Activated CD4-positive, alpha-beta T cell treated with anti-CD3 and anti-CD28 coated beads for 1 hour (primary cell): Measurements from ENCODE around the gene SIK3.

Experiments used
- DNase-seq: peaks from one replicate; pipeline ENCODE4 v3.0.0-alpha.2; 2020

The SIK3 gene

GRCh38 chr11:116833491-116833815 is 264.8 kb downstream of the SIK3 start:
- no peak for DNase-seq

- no peak for DNase-seq
Measured at GRCh38 chr11:116832350-116833290, 265.6 kb downstream of the SIK3 start.

GRCh38 chr11:116831790-116832349 is 266.4 kb downstream of the SIK3 start:
- no peak for DNase-seq

GRCh38 chr11:116830184-116830912 is 267.9 kb downstream of the SIK3 start:
- DNase-seq: no peak

GRCh38 chr11:116829525-116830183 is 268.6 kb downstream of the SIK3 start, which contains the start of gene APOC3:
TSS of gene APOC3 (plus strand) at chr11:116829907. CDS start at chr11:116830583, 676 bp downstream.
- no peak for DNase-seq

- DNase-seq: no peak
Measured at GRCh38 chr11:116828632-116829524, 269.4 kb downstream of the SIK3 start.

GRCh38 chr11:116827461-116827860 is 270.8 kb downstream of the SIK3 start:
- no peak for DNase-seq

GRCh38 chr11:116826751-116827431 is 271.3 kb downstream of the SIK3 start:
- no peak for DNase-seq

GRCh38 chr11:116825854-116826750 is 272.1 kb downstream of the SIK3 start:
- no peak for DNase-seq

- DNase-seq: no peak
Measured at GRCh38 chr11:116825434-116825833, 272.8 kb downstream of the SIK3 start.

GRCh38 chr11:116823031-116823843 is 275.0 kb downstream of the SIK3 start, which contains the start of gene APOA4:
TSS of gene APOA4 (minus strand) at chr11:116823304. CDS start at chr11:116823191, 113 bp downstream.
- DNase-seq: no peak

GRCh38 chr11:116822575-116822974 is 275.7 kb downstream of the SIK3 start:
- DNase-seq: no peak

- no peak for DNase-seq
Measured at GRCh38 chr11:116821050-116821918, 276.9 kb downstream of the SIK3 start.

GRCh38 chr11:116819049-116819448 is 279.2 kb downstream of the SIK3 start:
- DNase-seq: no peak

GRCh38 chr11:116814502-116814901 is 283.7 kb downstream of the SIK3 start:
- no peak for DNase-seq

GRCh38 chr11:116813781-116814471 is 284.3 kb downstream of the SIK3 start:
- no peak for DNase-seq

GRCh38 chr11:116813170-116813569 is 285.1 kb downstream of the SIK3 start:
- no peak for DNase-seq

- DNase-seq: no peak
Measured at GRCh38 chr11:116812109-116812508, 286.1 kb downstream of the SIK3 start.
